Iris pigment epithelial cell (primary cell): ENCODE measurements around the gene COMMD1.
"Not testable (repeated sequence)": the region's sequence is repeated elsewhere in the genome, so short reads cannot be mapped to it uniquely, and the experiment has no call there.

Experiments used
- DNase-seq: peaks from one replicate; pipeline ENCODE4 v3.0.0-alpha.2; 2011; ENCODE audit warnings: low read depth

COMMD1 gene

DNA sequence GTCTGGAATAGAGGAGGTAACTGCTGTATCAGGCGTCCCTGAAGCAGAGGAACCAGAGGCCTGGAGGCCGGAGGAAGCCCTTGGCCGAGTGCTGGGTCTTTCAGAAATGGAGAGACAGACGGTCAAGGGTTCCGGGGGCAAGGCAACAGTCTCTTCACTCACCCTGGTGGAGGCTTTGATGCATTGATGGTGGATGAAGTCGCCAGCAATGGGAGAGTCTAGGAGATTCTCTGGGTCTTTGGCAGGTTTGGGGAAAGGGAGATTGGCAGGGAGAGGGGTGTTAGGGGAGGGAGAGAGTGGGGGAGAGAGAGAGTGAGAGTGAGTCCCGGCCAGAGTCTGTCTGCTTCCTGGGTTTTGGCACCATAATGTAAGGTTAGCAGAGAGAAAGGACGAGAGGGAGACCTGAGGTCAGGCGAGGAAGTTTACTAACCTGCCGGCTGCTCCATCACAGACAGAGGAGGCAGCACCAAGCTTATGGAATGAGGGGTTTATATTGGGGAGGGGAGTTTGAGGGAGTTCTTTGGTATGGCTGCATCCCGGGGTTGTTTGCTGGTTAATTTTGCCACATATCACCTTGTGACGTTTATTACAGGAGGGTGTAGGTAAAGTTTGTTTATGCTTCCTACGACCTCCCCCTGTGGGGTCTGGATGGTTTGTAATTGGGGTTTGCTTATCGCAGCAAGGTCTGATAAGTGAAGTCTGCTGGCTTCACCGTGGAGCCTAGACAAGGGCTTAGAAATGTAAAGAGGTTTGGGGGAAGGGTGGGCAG lies 19.6 kb downstream of the COMMD1 start:
- no peak for DNase-seq

DNA sequence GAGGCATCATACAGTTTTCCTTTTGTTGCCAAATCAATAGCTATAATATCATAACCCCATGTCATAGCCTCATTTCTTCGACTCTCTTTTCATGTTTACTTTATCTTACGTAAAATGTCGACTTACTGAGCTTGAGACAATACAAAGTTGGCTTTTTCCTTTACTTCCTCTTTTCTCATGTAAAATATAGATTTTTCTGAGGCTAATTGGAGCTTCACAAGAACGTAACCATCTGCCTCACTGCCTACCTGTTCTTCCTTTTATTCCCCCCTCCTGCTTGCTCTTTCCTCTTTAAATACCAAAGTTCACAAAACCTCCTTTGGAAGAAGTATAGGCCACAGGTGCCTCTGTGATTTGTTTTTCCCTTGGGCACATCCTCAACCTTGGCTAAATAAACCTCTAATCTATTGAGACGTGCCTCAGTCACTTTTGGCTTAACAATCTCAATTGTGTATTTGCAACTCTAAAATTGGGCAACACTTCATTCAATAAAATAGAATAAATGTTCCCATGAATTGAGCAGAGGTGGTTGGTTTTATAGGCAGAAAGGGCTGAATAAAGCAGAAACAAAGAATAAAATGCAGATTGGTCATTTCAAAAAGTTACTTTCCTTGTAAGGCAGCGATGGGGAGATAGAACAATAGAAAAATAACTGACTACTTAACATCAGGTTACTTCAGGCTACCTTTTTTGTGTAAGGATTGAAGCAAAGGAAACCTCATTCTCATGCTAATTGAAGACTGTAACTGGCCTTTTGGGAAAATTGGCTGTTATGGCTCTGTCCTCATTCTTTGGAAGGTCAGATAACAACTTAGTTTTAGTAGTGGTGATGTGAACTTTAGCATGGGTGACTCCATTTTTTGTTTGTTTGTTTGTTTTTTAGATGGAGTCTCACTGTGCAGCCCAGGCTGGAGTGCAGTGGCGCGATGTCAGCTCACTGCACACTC lies 21.3 kb downstream of the COMMD1 start:
- no peak for DNase-seq

DNA sequence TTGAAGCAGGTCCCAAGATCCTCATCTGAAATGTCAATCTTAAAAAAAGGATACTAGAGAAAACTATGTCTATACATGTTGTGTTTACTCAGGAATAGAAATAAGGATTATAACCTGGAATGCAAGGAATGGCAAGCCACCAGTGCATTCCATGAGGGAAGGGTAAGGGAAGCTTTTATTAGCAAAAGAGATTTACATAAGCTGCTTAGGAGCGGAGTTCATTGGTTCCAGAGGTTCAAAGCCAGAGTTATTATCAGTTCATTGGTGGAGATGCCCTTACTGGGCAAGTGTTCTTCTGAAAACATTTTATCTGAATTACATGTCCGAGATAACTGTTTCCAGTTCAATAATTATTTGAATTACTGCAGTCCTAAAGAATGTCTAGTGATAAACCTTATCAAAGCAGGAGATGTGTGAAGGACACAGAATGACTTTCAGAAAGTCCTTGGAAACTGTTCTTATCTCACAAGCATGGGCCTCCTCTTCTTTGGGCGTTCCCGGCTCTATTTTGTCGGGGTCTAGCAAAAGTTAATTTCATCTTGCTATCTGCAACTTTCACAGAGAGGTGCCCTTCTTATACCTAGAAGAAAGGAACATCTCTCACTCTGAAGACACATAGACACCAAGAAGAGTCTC lies 23.5 kb downstream of the COMMD1 start:
- peak; percentile 54 for DNase-seq

DNA sequence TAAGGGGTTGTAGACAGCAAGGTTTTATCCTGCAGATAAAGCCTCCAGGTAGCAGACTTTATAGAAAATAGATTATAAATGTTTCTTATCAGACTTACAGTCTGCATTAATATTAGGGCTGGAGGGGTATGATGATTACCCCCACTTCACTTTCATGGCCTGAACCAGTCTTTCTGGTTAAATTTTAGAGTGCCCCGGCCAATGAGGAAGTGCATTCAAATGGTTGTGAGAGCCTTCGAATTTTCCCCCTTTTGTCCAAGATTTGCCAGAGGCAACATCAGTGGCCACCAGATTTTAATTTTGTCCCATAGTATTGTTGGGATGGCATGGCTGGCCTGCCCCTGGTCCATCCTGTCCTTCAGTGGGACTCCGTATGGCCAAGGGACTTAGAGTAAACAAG lies 31.6 kb downstream of the COMMD1 start:
- DNase-seq = no peak

DNA sequence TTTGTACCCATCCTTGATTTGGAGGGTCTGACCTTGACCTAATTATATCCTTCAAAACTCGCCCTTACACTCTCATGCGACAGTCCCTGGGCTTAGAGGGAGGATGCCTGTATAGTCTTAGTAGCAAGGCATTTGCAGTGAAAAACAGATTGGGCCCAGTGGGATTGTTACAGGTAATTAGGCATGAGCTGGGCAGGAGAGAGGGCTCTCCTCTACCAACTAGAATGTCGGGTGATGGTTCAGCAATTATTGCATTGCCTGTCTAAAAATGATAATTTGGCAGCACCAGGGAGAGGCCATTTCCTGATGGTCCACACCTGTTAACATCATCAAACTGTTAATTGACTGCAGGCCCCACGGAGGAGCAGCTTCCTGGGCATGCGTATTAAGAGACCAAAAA lies 32.4 kb downstream of the COMMD1 start:
- no peak for DNase-seq

DNA sequence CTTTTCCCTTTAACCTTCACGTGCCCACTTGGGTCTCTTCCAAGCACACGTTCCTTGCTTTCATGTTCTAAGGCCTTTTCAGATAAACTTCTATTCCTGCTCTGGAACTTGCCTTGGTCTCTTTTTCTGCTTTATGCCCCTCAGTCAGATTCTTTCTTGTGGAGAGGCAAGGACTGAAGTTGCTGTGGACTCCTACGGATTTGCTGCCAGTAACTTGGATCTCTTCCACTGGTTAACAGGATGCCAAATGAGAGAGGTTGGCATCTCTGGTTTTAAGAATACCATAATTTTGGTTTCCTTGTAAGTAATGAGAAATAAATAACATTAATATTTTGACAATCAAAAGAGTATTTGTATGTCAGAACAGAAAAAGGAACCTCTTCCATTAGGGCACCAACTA lies 33.0 kb downstream of the COMMD1 start:
- no peak for DNase-seq

DNA sequence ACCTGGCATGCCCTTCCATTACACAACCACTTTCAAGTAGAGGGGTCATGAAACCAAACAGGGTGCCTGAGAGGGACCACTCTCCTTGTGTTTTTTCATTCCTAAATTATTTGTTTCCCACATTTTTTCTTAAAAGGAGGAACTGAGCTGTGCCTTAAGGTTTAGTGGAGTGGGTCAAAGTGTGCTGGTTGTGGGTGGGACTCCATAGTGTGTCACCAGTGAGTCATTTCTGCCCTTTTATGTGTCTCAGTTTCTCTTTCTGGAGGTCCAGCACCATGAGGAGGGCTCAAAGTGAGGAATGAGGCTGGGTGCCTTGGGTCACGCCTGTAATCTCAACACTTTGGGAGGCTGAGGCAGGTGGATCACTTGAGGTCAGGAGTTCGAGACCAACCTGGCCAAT lies 37.8 kb downstream of the COMMD1 start:
- no peak for DNase-seq

DNA sequence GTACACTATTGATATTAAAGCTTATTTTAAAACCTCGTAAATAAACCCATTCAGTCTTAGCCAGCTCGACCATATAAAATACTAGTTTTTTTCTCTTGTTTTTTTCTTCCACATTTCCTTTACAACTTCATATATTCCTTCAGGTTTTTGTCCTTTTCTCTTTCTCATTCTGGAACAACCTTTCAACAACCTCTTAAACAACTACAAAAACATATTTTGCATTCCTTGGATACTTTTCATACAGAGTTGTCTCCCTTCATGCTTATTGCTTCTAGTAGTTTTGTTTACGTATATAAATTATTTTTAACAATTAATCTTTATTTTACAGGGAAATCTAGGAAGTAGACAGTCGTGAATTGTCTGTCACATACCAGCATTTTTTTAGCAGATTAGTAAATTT lies 41.2 kb downstream of the COMMD1 start:
- DNase-seq = peak; percentile 49

DNA sequence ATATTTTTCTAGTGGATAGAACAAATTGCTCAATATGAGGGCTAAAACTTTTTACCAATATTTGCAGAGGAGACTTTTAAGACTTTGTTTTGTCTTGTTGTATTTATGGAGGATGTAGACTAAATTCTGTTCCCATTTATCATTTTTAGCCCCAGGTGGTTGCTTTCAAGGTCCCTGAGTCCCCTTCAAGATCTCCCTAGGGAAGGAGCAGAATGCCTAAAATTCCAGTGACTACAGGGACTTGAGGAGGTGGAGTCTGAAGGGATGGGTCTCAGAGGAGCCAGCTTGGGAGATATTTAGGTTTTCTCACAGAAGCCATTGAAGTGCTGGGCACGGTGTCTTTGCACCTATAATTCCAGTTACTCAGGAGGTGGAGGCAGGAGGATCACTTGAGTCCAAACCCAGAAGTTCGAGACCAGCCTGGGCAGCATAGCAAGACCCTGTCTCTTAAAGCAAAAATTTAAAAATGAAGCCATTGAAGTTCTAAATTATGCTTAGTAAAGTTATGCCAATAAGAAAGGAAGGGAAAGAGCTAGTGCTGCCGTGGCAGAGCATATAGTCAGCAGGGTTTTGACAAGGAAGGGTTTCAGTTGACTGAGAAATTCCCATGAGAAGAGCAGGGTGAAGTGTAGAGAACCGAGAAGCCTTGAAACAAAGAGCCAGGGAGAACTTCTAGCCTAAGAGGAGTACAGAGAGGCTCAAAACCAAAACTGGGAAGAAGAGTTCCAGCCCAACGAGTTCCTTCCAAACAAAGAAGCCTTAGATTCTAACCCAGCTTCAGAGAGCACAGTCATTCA lies 43.4 kb downstream of the COMMD1 start:
- DNase-seq = no peak

DNA sequence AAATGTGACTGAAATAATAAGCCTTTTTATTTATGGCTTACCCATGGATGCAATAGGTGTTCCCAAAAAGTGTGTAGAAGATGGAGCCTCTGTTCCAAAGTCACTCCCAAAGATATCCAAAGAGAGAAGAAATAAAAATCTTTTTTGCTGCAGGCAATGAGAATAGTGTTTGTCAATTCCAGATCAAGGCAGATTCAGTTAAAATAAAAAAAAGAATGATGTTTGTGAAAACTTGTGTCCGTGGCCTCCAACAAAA lies 43.9 kb downstream of the COMMD1 start:
- no peak for DNase-seq

DNA sequence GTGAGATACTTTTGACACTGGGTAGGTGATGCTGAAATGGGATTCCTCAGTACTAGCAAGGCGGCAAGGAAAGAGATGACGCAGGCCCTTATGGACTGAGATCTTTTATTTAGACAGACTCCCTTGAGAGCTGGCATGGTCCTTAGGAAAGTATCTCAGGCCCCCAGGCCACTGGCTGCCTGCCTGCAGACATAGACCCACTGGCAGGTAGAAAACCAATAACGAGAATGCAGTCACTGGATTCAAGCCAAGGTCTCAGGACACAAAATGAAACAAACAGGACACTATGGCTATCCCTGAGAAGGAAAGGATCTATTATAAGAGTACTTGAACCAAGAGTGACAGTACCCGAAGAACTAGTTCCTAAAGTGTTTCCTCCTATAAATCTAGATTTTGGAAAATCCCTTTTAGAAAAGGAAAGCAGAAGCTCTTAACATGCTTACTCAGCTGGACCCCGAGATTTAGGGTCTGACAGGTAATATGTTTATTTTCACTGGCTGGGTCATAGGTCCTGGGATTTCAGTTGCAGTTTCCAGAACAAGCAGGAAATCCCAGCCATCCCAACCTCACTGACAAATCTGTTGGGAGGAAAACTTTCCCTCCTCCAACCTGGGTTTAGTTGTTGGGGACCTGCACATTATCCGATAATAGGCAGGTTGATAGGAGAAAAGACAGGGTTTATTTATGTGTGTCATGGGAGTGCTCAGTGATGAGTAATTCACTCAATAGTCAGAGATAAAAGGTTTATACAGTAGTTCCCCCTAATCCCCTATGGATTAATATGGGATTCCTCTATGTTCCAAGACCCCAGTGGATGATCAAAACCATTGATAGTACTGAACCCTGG lies 44.5 kb downstream of the COMMD1 start:
- peak; percentile 44 for DNase-seq

DNA sequence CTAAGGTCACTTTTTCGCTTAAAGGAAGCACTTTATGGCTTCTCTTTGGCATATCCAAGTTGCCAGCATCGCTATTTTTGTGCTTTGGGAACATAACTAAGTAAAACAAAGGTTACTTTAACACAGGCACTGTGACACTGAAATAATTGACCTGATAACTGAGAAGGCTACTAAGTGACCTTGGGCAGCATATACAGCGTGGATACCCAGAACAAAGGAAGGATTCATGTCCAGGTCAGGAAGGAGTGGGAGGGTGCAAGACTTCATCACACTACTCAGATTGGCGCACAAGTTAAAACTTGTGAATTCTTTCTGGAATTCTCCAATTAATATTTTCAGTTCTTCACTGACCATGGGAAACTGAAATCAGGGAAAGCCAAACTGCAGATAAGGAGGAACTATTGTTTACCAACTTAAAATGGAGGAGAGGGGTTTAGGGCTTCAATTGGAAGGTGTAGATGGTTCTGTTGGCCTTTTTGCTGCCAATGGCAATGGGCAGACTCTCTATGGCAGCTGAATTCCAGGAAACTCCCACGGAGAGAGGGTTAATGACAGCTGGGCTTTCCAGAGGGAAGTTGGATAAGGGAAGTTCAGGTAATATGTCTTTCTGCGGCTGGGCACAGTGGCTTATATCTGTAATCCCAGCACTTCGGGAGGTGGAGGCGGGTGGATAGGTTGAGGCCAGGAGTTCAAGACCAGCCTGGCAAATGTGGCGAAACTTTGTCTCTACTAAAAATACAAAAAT lies 45.3 kb downstream of the COMMD1 start:
- no peak for DNase-seq

DNA sequence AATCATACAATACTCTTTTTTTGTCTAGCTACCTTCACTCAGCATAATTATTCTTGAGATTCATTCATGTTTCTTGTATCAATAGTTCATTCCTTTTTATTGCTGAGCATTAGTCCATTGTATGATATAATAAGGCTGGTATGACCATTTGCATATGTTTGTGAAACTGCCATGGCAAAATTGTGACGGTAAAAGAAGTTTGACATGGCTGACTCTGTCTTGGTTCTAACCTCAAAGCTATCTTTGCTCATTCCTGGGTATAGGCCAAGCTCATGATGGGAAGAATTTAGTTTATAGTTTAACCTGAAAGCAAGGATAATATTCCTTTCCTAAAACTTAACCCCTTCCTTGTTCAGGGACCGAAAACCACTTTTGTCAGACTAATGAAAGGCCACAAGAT lies 46.4 kb downstream of the COMMD1 start:
- peak; percentile 54 for DNase-seq

DNA sequence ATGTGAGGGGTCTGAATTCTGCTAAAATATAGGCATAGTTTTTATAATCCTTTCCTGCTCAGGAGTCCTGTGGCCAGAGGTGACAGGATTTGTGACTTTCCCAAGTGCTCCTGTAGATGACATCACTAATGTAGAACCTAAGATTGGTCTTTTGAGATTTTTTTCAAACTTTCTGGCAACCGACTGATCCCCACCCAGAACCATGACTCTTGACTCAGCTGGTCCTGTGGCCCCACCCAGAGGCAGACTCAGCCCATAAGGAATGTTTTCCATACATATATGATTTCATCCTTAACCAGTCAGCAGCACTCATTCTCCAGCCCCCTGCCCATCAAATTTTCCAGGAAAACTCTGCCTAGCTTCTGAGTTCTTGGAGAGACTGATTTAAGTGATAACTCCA lies 46.8 kb downstream of the COMMD1 start:
- DNase-seq = peak; percentile 30

DNA sequence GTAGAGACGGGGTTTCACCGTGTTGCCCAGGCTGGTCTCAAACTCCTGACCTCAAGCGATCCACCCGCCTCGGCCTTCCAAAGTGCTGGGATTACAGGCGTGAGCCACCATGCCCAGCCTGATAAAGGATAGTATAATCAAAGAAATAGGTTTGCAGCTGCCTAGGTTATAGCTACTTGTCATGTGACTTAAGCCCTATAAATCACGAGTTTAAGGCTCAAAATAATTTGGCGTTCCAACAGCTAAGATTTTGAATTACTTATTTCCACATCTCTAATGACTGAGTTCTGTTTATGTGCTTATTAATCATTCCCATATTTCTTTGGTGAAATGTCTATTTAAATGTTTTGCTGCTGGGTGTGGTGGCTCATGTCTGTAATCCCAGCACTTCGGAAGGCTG lies 49.4 kb downstream of the COMMD1 start:
- not testable (repeated sequence) for DNase-seq

DNA sequence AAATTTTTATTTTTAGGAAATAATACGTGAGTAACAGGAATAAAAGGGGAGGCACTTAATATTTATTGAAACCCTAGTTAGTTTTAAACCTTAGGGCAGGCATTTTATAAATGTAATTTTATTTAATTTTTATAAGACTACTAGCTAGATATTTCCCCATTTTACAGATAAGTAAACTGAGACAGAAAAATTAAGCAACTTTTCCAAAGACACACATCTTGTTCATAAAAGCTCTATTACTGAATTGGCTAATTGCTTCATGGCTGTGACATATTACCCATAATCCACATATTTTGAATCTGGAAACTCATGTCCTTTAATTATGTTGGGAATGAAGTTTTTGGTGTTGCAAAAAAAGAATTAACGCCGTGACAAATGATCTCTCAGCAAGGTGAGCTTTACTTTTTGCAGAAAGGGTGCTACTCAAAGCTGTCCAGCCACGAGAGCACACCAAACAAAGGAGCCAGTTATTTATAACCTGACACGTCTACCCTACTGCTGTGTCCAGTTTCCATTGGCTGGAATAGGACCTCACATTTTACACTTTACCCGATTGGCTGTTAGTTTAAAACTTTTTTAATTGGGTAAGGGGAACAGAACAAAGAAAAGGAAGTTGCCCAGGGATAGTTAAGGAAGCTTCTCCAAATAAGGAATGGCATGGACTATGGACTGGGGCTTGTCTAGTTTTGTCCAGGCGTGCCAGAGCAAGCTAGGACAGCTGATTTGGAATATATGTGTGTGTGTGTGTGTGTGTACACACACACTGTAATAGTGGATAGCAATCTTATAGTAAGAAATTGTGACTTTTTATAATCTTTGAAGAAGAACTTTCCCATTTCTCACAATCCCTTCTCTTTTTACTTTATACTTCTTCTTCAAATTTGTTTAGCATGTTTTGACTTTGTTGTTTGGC lies 54.2 kb downstream of the COMMD1 start:
- DNase-seq = no peak

DNA sequence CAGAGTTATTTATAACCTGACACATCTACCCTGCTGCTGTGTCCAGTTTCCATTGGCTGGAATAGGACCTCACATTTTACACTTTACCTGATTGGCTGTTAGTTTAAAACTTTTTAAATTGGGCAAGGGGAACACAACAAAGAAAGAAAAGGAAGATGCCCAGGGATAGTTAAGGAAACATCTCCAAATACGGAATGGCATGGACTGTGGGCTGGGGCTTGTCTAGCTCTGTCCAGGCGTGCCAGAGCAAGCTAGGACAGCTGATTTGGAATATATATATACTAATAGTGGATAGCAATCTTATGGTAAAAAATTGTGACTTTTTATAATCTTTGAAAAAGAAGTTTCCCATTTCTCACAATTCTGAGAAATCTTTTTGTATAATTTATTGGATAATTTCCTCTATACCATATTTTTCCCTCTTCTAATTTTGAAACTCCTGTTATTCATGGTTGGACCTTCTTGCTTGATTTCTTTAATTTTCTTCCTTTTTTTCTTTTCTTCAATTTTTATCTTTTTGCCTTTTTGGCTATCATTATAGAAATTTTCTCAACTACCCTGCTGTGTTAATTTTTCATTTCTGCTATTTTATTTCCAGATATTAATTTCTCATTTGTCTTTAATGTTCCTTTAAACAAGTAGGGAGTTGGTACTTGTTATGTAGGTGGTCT lies 55.9 kb downstream of the COMMD1 start:
- DNase-seq = no peak

DNA sequence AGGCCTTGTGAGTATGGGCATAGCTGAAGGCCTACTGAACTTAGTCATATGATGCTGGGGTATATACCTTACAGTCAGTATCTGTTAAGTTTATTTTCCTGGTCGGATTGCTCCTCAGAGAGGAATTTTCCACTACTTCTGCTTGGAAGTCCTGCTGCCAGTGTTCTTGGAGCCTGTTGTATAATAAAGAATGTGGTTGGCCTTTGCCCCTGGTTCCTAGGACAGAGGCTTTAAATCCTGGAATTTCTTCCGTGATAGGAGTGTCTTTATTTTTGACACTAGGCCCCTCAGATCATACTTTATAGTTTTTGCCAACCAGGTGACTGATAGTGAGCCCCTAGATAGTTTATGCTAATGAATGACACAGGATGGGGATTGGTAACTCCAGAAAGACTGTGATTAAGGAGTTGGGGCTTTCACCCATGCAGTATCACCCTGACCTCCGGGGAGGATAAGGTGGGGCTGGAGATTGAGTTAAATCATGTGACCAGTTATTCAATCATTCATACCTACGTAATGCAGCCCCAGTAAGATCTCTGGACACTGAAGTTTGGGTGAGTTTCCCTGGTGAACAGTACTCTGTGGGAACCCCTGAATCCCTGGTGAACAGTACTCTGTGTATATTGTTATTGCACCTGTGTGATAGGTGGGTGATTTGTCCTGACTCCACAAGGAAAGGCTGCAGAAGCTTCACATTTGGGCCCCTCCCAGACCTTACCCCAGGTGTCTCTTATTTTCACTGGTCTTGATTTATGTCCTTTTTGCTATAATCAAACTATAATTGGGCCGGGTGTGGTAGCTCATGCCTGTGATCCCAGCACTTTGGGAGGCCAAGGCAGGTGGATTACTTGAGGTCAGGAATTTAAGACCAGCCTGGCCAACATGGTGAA lies 56.9 kb downstream of the COMMD1 start:
- peak; percentile 24 for DNase-seq
